ENCODE measurements around the gene POU2F1. TPM values are rescaled to one million over a fixed set of nuclear protein-coding genes. Genes with fewer than 3 reads are reported as not detected.

Gene POU2F1
- polyA plus RNA-seq, 2 of the 4 experiments (the other 2 are of a cell fraction), result 2.9 to 9.4 TPM

DNA sequence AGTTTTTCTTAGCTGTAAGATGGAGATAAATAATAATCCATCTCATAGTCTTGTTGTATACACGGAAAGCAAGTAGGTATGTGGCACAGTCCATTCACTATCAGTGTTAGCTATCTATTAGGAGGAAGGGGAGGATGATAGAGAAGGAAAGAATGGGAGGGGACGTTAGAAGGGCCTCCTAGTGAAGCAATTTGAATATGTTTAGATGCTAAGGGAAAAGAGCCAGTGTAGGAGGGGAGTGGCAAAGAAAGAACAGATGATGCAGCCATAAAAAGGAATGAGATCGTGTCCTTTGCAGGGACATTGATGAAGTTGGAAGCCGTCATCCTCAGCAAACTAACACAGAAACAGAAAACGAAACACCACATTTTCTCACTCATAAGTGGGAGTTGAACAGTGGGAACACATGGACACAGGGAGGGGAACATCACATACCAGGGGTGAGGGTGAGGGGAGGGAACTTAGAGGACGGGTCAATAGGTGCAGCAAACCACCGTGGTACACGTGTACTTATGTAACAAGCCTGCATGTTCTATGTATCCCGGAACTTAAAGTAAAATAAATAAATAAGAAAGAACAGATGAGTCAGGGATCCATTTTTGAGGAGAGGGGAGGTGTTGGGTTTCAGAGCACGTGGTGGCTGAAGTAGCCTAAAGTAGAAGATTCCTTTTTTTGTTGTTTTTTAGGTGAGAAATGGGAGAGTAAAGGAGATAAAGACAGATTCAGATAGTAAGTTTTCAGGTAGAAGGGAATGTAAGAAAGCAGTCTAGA lies 124.1 kb downstream of the POU2F1 start:
- H3K4me1 ChIP-seq, result no peaks in the 10 kb centered on the region
- H3K27ac ChIP-seq, result no peak overlapping the region
- ATAC-seq (no peak), DNase-seq (ENCODE audit: low read depth in 1 of 2, low spot score in 1 of 2) (no peak), FAIRE-seq (no peak)
- H3K4me2 ChIP-seq, result no peak overlapping the region
- no peaks in the 10 kb centered on the region for H3K9me3 ChIP-seq
- CTCF ChIA-PET, result interaction anchor here (0.9 to 1.0 kb wide), 2 partner anchors 14 to 77 kb away, joined by 4 to 8 read pairs; no protein-coding TSS in a partner anchor
- H3K4me3 ChIP-seq, result no peak overlapping the region
- POLR2A ChIA-PET, result no interaction called here
- WGBS (ENCODE audit: missing lambda C conversion rate), result 78% methylated on average over 10 of the region's 10 CpGs
- TF ChIP-seq JUNB (IDR thresholded peaks at IDR 0.05) (no peak), ZSCAN20 (CRISPR knock-in tag; IDR thresholded peaks at IDR 0.05) (no peak), KDM5A (IDR thresholded peaks at IDR 0.05) (no peak), NR3C1 (IDR thresholded peaks at IDR 0.05) (no peak), ESRRA (IDR thresholded peaks at IDR 0.05; ENCODE audit: borderline replicate concordance, low read length) (no peak)

DNA sequence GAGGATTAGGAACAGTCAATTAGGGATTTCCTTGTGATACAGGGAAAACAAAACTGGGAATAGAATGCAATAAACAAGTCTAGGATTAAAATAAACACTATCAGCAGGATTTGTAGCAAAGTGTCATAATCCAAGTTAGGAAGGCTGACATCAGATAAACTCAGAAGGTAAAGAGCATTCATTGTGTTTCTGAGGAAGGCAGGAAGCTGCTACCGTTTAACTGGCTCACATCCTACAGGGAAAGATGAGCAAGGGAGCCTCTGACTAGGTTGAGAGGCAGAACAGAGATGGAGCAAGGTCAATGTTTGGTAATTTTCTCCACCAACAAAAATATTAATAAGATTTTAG lies 124.7 kb downstream of the POU2F1 start:
- H3K4me2 ChIP-seq, result no peak overlapping the region
- no peak for TF ChIP-seq NFE2L2 (conservative IDR thresholded peaks at IDR 0.05; ENCODE audit: low read length)
- no peak for TF ChIP-seq BHLHE40 (IDR thresholded peaks at IDR 0.05; ENCODE audit: low read depth, low read length)
- TF ChIP-seq FOXS1 (CRISPR knock-in tag; IDR thresholded peaks at IDR 0.05), result no peak
- no peak for TF ChIP-seq CBX2 (IDR thresholded peaks at IDR 0.05; ENCODE audit: borderline replicate concordance, low read depth)
- TF ChIP-seq EP300 (IDR thresholded peaks at IDR 0.05), result no peak
- no peak for TF ChIP-seq FOSB (CRISPR knock-in tag; IDR thresholded peaks at IDR 0.05)
- TF ChIP-seq, protein P1, sequence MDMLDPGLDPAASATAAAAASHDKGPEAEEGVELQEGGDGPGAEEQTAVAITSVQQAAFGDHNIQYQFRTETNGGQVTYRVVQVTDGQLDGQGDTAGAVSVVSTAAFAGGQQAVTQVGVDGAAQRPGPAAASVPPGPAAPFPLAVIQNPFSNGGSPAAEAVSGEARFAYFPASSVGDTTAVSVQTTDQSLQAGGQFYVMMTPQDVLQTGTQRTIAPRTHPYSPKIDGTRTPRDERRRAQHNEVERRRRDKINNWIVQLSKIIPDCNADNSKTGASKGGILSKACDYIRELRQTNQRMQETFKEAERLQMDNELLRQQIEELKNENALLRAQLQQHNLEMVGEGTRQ (IDR thresholded peaks at IDR 0.05), result no peak
- no peak for TF ChIP-seq RNF2 (IDR thresholded peaks at IDR 0.05; ENCODE audit: borderline replicate concordance, low read depth)
- no peak for TF ChIP-seq CHD4 (IDR thresholded peaks at IDR 0.05; ENCODE audit: borderline replicate concordance)
- TF ChIP-seq, protein P2, sequence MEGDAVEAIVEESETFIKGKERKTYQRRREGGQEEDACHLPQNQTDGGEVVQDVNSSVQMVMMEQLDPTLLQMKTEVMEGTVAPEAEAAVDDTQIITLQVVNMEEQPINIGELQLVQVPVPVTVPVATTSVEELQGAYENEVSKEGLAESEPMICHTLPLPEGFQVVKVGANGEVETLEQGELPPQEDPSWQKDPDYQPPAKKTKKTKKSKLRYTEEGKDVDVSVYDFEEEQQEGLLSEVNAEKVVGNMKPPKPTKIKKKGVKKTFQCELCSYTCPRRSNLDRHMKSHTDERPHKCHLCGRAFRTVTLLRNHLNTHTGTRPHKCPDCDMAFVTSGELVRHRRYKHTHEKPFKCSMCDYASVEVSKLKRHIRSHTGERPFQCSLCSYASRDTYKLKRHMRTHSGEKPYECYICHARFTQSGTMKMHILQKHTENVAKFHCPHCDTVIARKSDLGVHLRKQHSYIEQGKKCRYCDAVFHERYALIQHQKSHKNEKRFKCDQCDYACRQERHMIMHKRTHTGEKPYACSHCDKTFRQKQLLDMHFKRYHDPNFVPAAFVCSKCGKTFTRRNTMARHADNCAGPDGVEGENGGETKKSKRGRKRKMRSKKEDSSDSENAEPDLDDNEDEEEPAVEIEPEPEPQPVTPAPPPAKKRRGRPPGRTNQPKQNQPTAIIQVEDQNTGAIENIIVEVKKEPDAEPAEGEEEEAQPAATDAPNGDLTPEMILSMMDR (IDR thresholded peaks at IDR 0.05), result no peak
- no peaks in the 10 kb centered on the region for H3K4me1 ChIP-seq
- no peak overlapping the region for H3K4me3 ChIP-seq
- no peaks in the 10 kb centered on the region for H3K9me3 ChIP-seq
- ChIA-PET POLR2A (no interaction called here), CTCF (no interaction called here)
- FAIRE-seq (no peak), DNase-seq (ENCODE audit: low read depth in 1 of 2, low spot score in 1 of 2) (no peak), ATAC-seq (no peak)
- no peak overlapping the region for H3K27ac ChIP-seq
- 56% methylated on average over 1 of the region's 1 CpG for WGBS (ENCODE audit: missing lambda C conversion rate)

DNA sequence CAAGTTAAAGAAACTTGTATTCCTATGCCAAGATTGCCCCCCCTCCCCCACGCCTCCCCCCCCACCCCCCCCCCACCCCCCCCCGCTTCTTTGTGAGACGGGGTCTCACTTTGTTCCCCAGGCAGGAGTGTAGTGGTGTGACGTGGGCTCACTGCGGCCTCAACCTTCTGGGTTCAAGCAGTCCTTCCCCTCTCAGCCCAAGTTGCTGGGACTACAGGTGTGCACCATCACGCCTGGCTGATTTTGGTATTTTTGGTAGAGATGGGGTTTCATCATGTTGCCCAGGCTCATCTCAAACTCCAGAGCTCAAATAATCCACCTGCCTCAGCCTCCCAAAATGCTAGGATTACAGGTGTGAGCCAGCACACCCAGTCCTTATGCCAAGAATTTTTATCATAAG lies 136.6 kb downstream of the POU2F1 start:
- H3K4me2 ChIP-seq, result no peak overlapping the region
- WGBS (ENCODE audit: missing lambda C conversion rate), result 72% methylated on average over 6 of the region's 6 CpGs
- no peak for TF ChIP-seq FOXS1 (CRISPR knock-in tag; IDR thresholded peaks at IDR 0.05)
- no peak for TF ChIP-seq HOXA7 (CRISPR knock-in tag; IDR thresholded peaks at IDR 0.05)
- TF ChIP-seq CHD4 (IDR thresholded peaks at IDR 0.05; ENCODE audit: borderline replicate concordance), result no peak
- TF ChIP-seq RNF2 (IDR thresholded peaks at IDR 0.05; ENCODE audit: borderline replicate concordance, low read depth), result no peak
- no peak for TF ChIP-seq RAD21 (conservative IDR thresholded peaks at IDR 0.05 in 1 of 2, IDR thresholded peaks at IDR 0.05 in 1 of 2)
- TF ChIP-seq SMC3 (IDR thresholded peaks at IDR 0.05), result no peak
- TF ChIP-seq RARB (CRISPR knock-in tag; IDR thresholded peaks at IDR 0.05), result no peak
- no peak for TF ChIP-seq HOXB5 (CRISPR knock-in tag; IDR thresholded peaks at IDR 0.05)
- TF ChIP-seq, protein P3, sequence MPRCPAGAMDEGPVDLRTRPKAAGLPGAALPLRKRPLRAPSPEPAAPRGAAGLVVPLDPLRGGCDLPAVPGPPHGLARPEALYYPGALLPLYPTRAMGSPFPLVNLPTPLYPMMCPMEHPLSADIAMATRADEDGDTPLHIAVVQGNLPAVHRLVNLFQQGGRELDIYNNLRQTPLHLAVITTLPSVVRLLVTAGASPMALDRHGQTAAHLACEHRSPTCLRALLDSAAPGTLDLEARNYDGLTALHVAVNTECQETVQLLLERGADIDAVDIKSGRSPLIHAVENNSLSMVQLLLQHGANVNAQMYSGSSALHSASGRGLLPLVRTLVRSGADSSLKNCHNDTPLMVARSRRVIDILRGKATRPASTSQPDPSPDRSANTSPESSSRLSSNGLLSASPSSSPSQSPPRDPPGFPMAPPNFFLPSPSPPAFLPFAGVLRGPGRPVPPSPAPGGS (IDR thresholded peaks at IDR 0.05), result no peak
- TF ChIP-seq KDM5A (IDR thresholded peaks at IDR 0.05), result no peak
- no peaks in the 10 kb centered on the region for H3K9me3 ChIP-seq
- FAIRE-seq, result no peak
- ChIA-PET POLR2A (no interaction called here), CTCF (no interaction called here)
- DNase-seq (ENCODE audit: low read depth in 1 of 2, low spot score in 1 of 2), result no peak
- no peak overlapping the region for H3K27ac ChIP-seq
- ATAC-seq, result no peak
- peaks cover 7% of the 10 kb centered on the region; the same call in 2 of the 3 replicates for H3K4me1 ChIP-seq
- no peak overlapping the region for H3K4me3 ChIP-seq

Data from A549 (cell line).